Cortex of kidney (tissue), 1 donor: ENCODE data around the gene ZNF112.

ENCODE experiments used
- DNase-seq: peaks from one replicate; lab custom pipeline; 2025; lab: John Stamatoyannopoulos, UW

ZNF112 gene

DNA sequence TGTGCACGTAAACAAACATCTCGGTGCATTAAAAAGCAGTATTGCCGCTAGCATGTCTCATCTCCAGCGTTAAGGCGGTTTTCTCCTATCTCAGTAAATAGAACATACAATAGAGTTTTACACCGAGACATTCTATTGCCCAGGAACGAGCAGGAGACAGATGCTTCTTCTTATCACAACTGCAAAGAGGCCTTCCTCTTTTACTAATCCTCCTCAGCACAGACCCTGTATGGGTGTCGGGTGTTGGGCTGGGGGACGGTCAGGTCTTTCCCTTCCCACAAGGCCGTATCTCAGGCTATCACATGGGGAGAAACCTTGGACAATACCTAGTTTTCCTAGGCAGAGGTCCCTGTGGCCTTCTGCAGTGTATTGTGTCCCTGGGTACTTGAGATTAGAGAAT is 75.6 kb downstream of the ZNF112 start:
- no peak for DNase-seq

DNA sequence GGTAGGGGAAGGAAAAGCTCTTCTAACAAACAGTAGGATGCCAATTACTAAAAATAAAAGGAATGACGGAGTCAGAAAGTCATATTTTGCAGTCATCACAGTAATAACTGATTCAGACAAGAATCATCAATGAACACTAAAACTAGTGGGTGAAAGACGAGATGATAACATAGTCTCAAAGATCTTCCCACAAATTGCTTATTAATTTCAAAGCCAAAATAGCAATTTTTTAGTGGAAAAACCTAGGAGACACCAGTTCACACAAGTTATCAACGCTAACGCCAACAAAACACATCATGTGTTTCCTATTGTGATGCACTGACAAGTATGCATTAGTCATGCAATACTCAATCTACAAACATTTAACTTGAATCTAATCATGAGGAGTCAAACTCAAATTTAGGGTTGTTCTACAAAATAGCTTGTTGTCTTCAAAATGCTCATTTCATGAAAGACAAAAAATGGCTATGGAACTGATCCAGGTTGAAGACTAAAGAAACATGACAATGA is 78.2 kb downstream of the ZNF112 start:
- DNase-seq: no peak

DNA sequence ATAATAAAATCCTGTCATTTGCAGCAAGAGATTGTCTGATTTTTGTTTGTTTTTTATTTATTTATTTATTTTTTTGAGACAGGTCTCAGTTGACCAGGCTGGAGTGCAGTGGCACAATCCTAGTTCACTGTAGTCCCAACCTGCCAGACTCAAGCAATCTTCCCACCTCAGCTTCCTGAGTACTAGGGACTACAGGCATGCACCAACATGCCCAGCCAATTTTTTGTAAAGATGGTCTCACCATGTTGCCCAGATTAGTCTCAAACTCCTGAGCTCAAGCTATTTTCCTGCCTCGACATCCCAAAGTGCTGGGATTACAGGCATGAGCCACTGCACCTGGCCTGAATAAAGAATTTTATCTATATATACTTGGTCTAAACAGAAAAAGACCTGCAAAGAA is 79.1 kb downstream of the ZNF112 start:
- DNase-seq: no peak
